ENCODE data around the gene FAM200C.

- TF ChIP-seq CTCF (IDR thresholded peaks at IDR 0.05) (no peak), POLR2A (IDR thresholded peaks at IDR 0.05) (no peak), POLR2AphosphoS5 (IDR thresholded peaks at IDR 0.05) (no peak), EP300 (IDR thresholded peaks at IDR 0.05) (no peak)
Observed at GRCh38 chr5:160434022-160434531, 34.2 kb upstream of the FAM200C start.

Data from gastroesophageal sphincter (tissue), 3 donors.